Body of pancreas (tissue), 4 donors: ENCODE data around the gene LPCAT1.

ENCODE experiments used
- POLR2A ChIP-seq, 3 donors: fragments of 450-650 bp; IDR thresholded peaks; one replicate each; pipeline ENCODE4 v1.6.1; 2016; ENCODE audit warnings: antibody characterized with exemption in 3 of 3, mild to moderate bottlenecking in 2 of 3
- TF ChIP-seq, protein P1 (sequence below), 7 experiments: fragments of 450-650 bp in 4 of 7; fragments of 200-600 bp in 3 of 7; sonication (generic) in 3 of 7; IDR thresholded peaks; one replicate each; pipeline ENCODE4 v1.5.1; 2016 to 2019; ENCODE audit warnings: antibody characterized with exemption in 7 of 7

GRCh38 chr5:1550287-1551076 is 26.7 kb upstream of the LPCAT1 start:
- TF ChIP-seq, protein P1, sequence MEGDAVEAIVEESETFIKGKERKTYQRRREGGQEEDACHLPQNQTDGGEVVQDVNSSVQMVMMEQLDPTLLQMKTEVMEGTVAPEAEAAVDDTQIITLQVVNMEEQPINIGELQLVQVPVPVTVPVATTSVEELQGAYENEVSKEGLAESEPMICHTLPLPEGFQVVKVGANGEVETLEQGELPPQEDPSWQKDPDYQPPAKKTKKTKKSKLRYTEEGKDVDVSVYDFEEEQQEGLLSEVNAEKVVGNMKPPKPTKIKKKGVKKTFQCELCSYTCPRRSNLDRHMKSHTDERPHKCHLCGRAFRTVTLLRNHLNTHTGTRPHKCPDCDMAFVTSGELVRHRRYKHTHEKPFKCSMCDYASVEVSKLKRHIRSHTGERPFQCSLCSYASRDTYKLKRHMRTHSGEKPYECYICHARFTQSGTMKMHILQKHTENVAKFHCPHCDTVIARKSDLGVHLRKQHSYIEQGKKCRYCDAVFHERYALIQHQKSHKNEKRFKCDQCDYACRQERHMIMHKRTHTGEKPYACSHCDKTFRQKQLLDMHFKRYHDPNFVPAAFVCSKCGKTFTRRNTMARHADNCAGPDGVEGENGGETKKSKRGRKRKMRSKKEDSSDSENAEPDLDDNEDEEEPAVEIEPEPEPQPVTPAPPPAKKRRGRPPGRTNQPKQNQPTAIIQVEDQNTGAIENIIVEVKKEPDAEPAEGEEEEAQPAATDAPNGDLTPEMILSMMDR (IDR thresholded peaks at IDR 0.05) = no peak
- no peak for TF ChIP-seq POLR2A (IDR thresholded peaks at IDR 0.05)
